ENCODE results near the gene CFAP410. TPM values are rescaled to one million over a fixed set of nuclear protein-coding genes. Genes with fewer than 3 reads are reported as not detected.

Gene CFAP410
- total and polyA plus RNA-seq, 2 of the 13 experiments (the other 11 are each of a cell fraction or from before 2014, with no cell fraction given) = 8.0 to 20.1 TPM

DNA sequence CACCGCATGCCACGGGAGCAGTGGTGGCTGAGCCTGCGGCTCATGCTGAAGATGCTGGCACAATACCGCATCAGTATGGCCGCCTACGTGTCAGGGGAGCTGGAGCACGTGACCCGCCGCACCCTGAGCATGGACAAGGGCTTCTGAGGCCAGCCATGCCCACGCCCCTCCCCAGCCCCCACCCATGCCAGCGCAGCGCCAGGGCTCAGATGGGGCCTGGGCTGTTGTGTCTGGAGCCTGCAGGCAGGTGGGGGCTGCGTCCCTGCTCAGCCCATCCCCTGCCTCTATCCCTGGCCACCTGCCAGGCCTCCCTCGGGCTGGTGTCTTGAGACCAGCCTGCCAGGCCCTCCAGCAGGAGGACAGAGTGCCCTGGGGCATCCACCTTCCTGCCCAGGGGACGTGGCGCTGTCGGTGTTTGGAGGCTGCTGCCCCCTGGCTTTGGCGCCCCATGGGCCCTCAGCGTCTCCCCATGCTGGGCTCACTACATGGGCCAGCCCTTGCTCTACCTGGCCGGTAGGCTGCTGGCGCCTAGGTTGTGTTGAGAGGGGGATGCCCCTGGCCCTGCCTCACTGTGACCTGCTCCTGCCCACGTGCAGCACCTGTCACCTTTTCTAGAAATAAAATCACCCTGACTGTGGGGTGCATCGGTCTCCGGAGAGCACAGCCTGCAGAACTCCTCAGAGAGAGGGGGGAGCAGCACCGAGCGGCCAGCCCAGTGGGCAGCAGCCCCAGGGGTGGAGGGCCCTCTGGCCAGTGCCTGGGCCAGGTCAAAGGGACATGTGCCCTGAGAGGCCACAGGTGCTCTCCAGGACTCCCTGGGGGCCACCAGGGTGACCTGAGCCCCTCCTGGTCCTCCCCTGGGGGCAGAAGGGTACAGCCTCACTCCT is 12.2 kb downstream of the CFAP410 start:
- H3K79me2 ChIP-seq (ENCODE audit: insufficient read depth, low read length) = no peaks in the 10 kb centered on the region
- H3K27ac ChIP-seq (ENCODE audit: extremely low read length, insufficient read depth, low read length) = no peak overlapping the region
- no peaks in the 10 kb centered on the region for H3K4me1 ChIP-seq (ENCODE audit: insufficient read depth, low read length)
- H3K9me3 ChIP-seq (ENCODE audit: low read length) = no peaks in the 10 kb centered on the region
- ATAC-seq = no peak
- ChIA-PET CTCF (ENCODE audit: low intra/inter-chr PET ratio, low total read pairs) (no interaction called here), POLR2A (no interaction called here)
- no peak overlapping the region for H3K9ac ChIP-seq (ENCODE audit: insufficient read depth, low read depth, low read length)
- WGBS (ENCODE audit: low lambda C conversion rate) = 100% methylated on average over 11 of the region's 26 CpGs
- peaks cover 13 to 37% of the 10 kb centered on the region in 2 experiments; a peak in 4 of 5 replicates for H3K36me3 ChIP-seq (replicated peaks in 1 of 2; ENCODE audit: control insufficient read depth in 1 of 2, insufficient read depth in 2 of 2, low read length in 2 of 2)
- no TSS peak for BruUV-seq (replicated peaks)
- no peaks in the 10 kb centered on the region for H3K27me3 ChIP-seq (ENCODE audit: control insufficient read depth in 1 of 2, insufficient read depth in 2 of 2, low read length in 2 of 2)
- in situ Hi-C loops (cut with HindIII; ENCODE audit: extremely low pct_ligation_motif_present, low pct_unique_long_range_greater_than_20kb) = no loop called here
- intact Hi-C loops (cut with micrococcal nuclease; ENCODE audit: unreplicated experiment) = no loop called here
- no peak overlapping the region for H3K4me3 ChIP-seq (replicated peaks in 1 of 3; ENCODE audit: insufficient read depth in 1 of 3, low read depth in 2 of 3, low read length in 3 of 3)
- FAIRE-seq = no peak
- no peaks in the 10 kb centered on the region for H4K20me1 ChIP-seq (ENCODE audit: insufficient read depth, low read length)
- no peak for DNase-seq (ENCODE audit: low spot score)
- no peak overlapping the region for H2AFZ ChIP-seq (ENCODE audit: low read length)
- no peak overlapping the region for H3K4me2 ChIP-seq (ENCODE audit: low read depth, low read length)
- TF ChIP-seq HNRNPK (IDR thresholded peaks at IDR 0.05; ENCODE audit: low read depth, low read length, poor library complexity, severe bottlenecking) (no peak), PCBP1 (IDR thresholded peaks at IDR 0.05; ENCODE audit: borderline replicate concordance, low read depth, low read length) (no peak), MEF2D (CRISPR knock-in tag; IDR thresholded peaks at IDR 0.05) (no peak), AGO2 (optimal IDR thresholded peaks at IDR 0.05; ENCODE audit: low read depth, low read length) (peak; percentile 64), ZNF839 (CRISPR knock-in tag; IDR thresholded peaks at IDR 0.05; ENCODE audit: borderline replicate concordance) (no peak), ZEB1 (IDR thresholded peaks at IDR 0.05; ENCODE audit: insufficient replicate concordance, low read depth) (no peak), ZNF841 (CRISPR knock-in tag; IDR thresholded peaks at IDR 0.05; ENCODE audit: borderline replicate concordance) (no peak), ZNF234 (CRISPR knock-in tag; conservative IDR thresholded peaks at IDR 0.05) (no peak), HNRNPL (IDR thresholded peaks at IDR 0.05; ENCODE audit: low read depth, low read length) (peak; percentile 65; the same call in 1 of the 2 replicates), SIX1 (CRISPR knock-in tag; IDR thresholded peaks at IDR 0.05; ENCODE audit: borderline replicate concordance) (no peak), ZNF883 (CRISPR knock-in tag; IDR thresholded peaks at IDR 0.05; ENCODE audit: not compliant biosample characterization) (peak; percentile 26), TCF7L2 (IDR thresholded peaks at IDR 0.05; ENCODE audit: low read depth, low read length) (no peak), MEIS1 (CRISPR knock-in tag; IDR thresholded peaks at IDR 0.05; ENCODE audit: borderline replicate concordance) (no peak), MAFK (conservative IDR thresholded peaks at IDR 0.05 in 1 of 2, IDR thresholded peaks at IDR 0.05 in 1 of 2; ENCODE audit: low read length in 2 of 2) (no peak), ZNF644 (CRISPR knock-in tag; IDR thresholded peaks at IDR 0.05; ENCODE audit: low read depth) (no peak)
- TF ChIP-seq, protein P1, sequence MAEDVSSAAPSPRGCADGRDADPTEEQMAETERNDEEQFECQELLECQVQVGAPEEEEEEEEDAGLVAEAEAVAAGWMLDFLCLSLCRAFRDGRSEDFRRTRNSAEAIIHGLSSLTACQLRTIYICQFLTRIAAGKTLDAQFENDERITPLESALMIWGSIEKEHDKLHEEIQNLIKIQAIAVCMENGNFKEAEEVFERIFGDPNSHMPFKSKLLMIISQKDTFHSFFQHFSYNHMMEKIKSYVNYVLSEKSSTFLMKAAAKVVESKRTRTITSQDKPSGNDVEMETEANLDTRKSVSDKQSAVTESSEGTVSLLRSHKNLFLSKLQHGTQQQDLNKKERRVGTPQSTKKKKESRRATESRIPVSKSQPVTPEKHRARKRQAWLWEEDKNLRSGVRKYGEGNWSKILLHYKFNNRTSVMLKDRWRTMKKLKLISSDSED (CRISPR knock-in tag; IDR thresholded peaks at IDR 0.05) = no peak
- TF ChIP-seq, protein P2, sequence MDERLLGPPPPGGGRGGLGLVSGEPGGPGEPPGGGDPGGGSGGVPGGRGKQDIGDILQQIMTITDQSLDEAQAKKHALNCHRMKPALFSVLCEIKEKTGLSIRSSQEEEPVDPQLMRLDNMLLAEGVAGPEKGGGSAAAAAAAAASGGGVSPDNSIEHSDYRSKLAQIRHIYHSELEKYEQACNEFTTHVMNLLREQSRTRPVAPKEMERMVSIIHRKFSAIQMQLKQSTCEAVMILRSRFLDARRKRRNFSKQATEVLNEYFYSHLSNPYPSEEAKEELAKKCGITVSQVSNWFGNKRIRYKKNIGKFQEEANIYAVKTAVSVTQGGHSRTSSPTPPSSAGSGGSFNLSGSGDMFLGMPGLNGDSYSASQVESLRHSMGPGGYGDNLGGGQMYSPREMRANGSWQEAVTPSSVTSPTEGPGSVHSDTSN (CRISPR knock-in tag; IDR thresholded peaks at IDR 0.05) = no peak
- TF ChIP-seq, protein P3, sequence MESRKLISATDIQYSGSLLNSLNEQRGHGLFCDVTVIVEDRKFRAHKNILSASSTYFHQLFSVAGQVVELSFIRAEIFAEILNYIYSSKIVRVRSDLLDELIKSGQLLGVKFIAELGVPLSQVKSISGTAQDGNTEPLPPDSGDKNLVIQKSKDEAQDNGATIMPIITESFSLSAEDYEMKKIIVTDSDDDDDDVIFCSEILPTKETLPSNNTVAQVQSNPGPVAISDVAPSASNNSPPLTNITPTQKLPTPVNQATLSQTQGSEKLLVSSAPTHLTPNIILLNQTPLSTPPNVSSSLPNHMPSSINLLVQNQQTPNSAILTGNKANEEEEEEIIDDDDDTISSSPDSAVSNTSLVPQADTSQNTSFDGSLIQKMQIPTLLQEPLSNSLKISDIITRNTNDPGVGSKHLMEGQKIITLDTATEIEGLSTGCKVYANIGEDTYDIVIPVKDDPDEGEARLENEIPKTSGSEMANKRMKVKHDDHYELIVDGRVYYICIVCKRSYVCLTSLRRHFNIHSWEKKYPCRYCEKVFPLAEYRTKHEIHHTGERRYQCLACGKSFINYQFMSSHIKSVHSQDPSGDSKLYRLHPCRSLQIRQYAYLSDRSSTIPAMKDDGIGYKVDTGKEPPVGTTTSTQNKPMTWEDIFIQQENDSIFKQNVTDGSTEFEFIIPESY (CRISPR knock-in tag; IDR thresholded peaks at IDR 0.05) = peak; percentile 99
